HEK293 (cell line): Measurements from ENCODE around the gene CSF3.
"Not testable (repeated sequence)": the region's sequence is repeated elsewhere in the genome, so short reads cannot be mapped to it uniquely, and the experiment has no call there.

ENCODE experiments used
- CTCF ChIP-seq: fragments of 450-650 bp; formaldehyde crosslinking; IDR thresholded peaks from 2 replicates; pipeline ENCODE4 v1.5.1; 2016; ENCODE audit warnings: missing biosample characterization, missing genetic modification characterization
- REST ChIP-seq: fragments of 450-650 bp; formaldehyde crosslinking; IDR thresholded peaks from 2 replicates; pipeline ENCODE4 v1.5.1; 2016; ENCODE audit warnings: missing biosample characterization, missing genetic modification characterization
- ZBTB21 ChIP-seq: fragments of 450-650 bp; formaldehyde crosslinking; IDR thresholded peaks from 2 replicates; pipeline ENCODE4 v1.5.1; 2017; ENCODE audit warnings: missing biosample characterization, missing genetic modification characterization
- ZNF658 ChIP-seq: fragments of 450-650 bp; formaldehyde crosslinking; IDR thresholded peaks from 2 replicates; pipeline ENCODE4; 2016; ENCODE audit warnings: missing biosample characterization, missing genetic modification characterization

- TF ChIP-seq REST (tag by site-specific recombination); ZBTB21; CTCF (tag by site-specific recombination); ZNF658: not testable (repeated sequence)
Measured at GRCh38 chr17:40010946-40011500, 4.2 kb upstream of the CSF3 start.
